DMS114 treated with DMSO at 0.1 percent for 48 hours (cell line): ENCODE data around the gene TAF1A.

Experiments
- DNase-seq: peaks from one replicate; lab custom pipeline; 2025; ENCODE audit not compliant: unreplicated experiment; lab: John Stamatoyannopoulos, UW

Gene TAF1A

GRCh38 chr1:222600281-222600680 is 10.5 kb upstream of the TAF1A start:
- DNase-seq: no peak

DNA sequence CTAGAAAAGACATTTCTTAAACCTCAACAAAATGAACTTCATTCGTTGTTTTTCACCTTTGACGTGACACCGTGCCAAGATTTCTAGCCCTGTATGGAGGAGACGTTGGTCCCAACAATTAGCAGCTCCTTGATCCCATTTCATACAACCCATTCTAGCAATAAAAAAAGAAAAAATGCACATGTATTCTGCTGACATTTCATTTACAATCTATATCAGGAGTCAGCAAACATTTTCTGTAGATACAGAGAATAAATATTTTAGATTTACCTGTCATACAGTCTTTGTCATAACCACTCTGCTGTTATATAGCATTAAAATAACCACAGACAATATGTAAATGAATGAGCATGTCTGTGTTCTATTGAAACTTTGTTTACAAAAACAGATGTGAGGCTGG is 7.0 kb upstream of the TAF1A start:
- no peak for DNase-seq

GRCh38 chr1:222594789-222595188 is 5.1 kb upstream of the TAF1A start:
- DNase-seq: no peak

GRCh38 chr1:222592171-222592570 is 2.4 kb upstream of the TAF1A start:
- DNase-seq: no peak

GRCh38 chr1:222588135-222588534 is 1.6 kb downstream of the TAF1A start:
- DNase-seq: no peak

DNA sequence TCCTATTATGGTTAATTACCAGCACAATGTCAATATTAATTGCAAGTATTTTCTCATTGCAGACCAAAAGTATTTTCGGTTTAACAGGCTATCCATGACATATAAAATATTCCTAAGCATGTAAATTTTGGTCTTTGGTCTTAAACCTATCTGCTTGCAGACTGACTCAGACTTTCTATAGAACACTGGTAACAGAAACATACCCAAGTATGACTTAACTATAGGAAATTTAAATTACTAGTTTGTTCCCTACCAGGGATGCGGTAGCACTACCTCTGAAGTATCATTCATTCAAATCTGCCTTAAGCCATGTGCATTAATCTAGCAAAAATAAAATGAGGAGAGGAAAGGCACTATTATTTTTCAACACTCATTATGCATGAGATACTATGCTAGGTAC is 2.9 kb downstream of the TAF1A start:
- DNase-seq: no peak

DNA sequence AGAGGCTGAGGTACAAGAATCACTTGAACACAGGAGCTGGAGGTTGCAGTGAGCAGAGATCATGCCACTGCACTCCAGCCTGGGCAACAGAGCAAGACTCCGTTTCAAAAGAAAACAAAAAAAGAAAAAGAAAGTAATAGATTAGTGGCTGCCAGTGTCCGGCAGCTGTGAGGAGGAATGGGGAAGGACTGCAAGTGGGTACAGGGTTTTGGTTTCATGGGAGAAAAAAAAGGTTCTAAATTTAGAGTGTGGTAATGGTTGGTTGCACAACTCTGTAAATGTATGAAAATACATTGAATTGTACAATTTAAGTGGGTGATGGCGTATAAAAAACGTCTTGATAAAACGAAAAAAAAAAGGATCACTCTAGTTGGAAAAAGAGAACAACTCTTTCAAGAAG is 6.7 kb downstream of the TAF1A start:
- DNase-seq: no peak

DNA sequence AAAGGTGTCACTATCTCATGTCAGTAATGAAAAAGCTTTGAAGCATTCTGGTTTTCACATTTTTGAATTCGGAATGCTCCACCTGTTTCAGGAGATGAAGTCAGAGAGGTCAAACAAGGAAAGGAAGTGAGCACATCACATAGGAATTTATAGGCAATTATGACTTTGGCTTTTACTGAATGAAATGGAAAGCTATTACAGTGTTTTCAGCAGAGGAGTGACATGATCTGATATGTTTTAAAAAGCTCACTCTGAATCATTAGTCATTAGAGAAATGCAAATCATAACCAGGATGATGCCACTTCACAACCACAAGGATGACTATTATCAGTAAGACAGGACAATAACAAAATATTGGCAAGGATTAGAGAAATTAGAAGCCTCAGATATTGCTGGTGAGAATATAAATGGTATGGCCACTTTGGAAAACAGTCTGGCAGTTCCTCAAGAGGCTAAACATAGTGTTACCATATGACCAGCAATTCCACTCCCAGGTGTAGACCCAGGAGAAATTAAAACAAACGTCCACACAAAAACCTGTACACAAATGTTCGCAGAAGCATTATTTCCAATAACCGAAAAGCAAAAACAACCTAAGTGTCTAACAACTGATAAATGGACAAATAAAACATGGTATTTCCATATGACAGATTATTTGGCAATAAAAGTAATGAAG is 7.5 kb downstream of the TAF1A start:
- no peak for DNase-seq

DNA sequence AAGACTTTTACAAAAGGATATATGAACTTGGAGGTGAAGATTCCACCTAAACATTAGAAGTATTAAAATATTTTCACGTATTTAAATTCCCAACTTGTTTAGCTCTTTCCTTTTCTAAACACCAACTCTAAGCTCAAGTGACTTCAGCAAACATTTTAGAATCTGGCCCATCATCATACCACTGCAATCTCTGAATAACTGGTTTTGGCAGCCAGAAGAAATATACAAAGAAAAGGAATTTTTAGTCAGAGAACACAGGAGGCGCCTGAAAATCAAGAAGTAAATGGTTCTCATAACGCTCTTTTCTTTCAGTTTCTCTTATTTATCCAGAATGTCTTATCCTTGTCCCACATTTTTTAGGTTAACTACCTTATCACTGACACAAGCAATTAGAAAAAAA is 10.4 kb downstream of the TAF1A start:
- DNase-seq: no peak

- no peak for DNase-seq
Measured at GRCh38 chr1:222570837-222571236, 18.9 kb downstream of the TAF1A start.

DNA sequence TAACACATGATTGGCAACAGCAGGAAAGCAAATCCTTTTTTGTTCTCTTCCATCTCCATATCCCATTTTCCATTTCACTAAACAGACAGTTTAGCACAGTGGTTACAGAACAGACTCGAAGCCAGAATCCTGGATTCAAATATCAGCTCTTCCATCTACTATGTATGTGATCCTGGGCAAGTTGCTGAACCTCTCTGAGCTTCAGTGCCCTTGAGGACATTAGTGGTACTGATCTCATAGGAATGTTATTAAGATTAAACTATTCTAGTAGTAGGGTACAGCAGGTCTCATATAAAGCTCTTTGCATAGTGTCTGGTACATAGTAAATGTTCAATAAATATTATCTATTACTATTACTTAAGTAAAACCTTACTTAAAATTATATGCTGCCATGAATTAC is 28.1 kb downstream of the TAF1A start:
- no peak for DNase-seq

GRCh38 chr1:222557574-222557973 is 32.2 kb downstream of the TAF1A start:
- no peak for DNase-seq

DNA sequence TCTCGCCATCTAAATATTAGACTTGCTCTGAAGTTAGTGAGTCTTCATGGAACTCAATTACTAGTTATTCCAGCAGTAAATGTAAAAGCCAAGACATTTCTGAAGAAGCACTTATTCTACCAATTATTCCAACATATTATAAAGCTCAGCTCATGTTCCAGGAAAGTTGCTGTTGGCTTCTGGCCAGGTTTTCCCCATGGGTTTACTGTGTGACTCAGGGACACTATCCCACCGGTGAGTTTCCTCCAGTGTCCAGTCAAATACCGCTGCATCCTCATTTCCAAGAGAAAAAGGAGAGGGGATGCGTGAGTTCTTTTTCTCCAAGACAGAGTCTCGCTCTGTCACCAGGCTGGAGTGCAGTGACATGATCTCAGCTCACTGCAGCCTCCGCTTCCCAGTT is 32.6 kb downstream of the TAF1A start:
- DNase-seq: no peak

- no peak for DNase-seq
Measured at GRCh38 chr1:222555992-222556615, 33.6 kb downstream of the TAF1A start.

GRCh38 chr1:222554177-222554576 is 35.6 kb downstream of the TAF1A start:
- no peak for DNase-seq

GRCh38 chr1:222552882-222553281 is 36.9 kb downstream of the TAF1A start:
- DNase-seq: no peak

DNA sequence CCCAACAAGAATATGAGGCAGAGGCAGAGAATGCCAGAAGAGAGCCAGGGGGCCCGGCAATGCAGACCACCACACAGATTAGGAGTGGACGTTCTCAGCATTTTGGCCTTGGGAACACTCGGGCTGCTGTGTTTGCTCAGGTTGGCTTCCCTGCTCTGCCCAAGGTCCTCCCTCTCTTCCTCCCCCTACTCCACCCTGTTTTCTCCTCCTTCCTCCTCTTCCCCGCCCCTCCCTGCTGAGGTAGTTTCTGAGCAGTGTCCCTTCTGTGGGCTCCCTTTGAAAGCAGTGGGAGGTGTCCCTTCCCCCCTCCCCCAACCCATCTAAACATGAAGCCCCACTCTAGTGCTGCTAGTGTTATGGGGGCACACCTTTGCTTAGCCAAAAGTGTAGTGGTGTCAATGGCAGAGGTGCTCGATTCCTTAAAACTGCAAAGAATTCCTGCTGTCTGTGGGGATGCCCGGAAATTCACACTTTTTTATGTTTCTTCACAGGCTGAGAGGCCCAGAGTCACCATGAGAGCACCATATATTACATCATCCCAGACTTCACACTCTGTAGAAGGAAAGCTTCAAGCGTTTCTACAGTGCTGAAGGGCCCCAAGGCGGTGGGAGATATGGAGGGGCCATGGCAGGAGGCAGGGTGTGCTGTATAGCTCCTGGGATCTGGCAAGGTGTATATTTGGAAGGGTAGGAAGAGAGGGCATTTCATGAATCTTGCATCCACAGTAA is 41.6 kb downstream of the TAF1A start, which contains the start of gene HHIPL2:
TSS of gene HHIPL2 (minus strand) at position 161 of the 728 bp plus-strand sequence. CDS start at position 101, 60 bp downstream.
- no peak for DNase-seq

DNA sequence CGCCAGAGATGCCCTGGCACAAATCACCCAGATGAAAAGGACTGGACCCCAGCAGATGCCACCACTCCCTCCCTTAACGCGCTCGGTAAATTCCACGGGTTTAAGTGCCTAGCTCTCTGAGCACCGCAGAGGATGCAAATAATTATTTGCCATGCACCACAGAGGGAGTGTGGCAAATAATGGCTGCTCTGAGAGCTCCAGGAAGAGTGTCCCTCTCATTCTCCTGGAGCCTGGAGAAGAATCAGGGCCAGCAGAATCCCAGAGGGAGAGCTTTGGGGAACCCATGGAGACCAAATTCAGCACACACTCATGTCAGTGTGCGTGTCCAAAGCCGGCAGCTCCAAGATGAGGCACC is 42.5 kb downstream of the TAF1A start:
- DNase-seq: no peak

- no peak for DNase-seq
Measured at GRCh38 chr1:222546548-222547259, 43.0 kb downstream of the TAF1A start.

DNA sequence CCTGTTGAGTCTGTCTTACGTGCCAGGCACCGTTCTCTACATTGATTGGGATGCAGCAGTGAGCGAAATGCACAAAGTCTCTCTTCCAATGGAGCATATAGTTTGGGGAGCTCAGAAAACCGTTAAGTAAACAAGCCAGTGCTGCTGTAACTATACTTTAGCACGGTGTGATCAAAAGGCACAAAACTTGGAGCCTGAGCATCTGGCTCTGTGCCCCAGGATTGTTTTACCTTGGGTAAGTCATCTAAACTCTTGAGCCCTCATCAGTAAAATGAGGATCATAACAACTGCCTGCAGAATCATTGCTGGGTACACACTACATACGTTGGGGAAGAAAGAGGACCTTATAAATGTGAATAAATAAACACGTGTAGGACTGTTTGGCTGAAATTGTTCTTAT is 43.6 kb downstream of the TAF1A start:
- no peak for DNase-seq

GRCh38 chr1:222543817-222544216 is 45.9 kb downstream of the TAF1A start:
- DNase-seq: no peak

GRCh38 chr1:222540598-222540995 is 49.1 kb downstream of the TAF1A start:
- no peak for DNase-seq
